Stomach (tissue), 4 donors: ENCODE results near the gene WFDC10B.
"Not testable (repeated sequence)": the region's sequence is repeated elsewhere in the genome, so short reads cannot be mapped to it uniquely, and the experiment has no call there.

ENCODE experiments used
- EP300 ChIP-seq: sonication (generic); formaldehyde crosslinking; IDR thresholded peaks from one replicate; pipeline ENCODE4 v1.6.1; 2017; ENCODE audit warnings: antibody characterized with exemption
- POLR2A ChIP-seq, 4 donors: fragments of 450-650 bp; IDR thresholded peaks; one replicate each; pipeline ENCODE4 v1.6.1; 2016; ENCODE audit warnings: antibody characterized with exemption in 4 of 4, control low read depth in 2 of 4, mild to moderate bottlenecking in 1 of 4, moderate library complexity in 1 of 4
- POLR2AphosphoS5 ChIP-seq, 3 donors: sonication (generic); formaldehyde crosslinking; IDR thresholded peaks; one replicate each; pipeline ENCODE4 v1.6.1; 2016; ENCODE audit warnings: antibody characterized with exemption in 3 of 3
- TF ChIP-seq, protein P1 (sequence below), 7 experiments: fragments of 450-650 bp in 4 of 7; fragments of 200-600 bp in 3 of 7; sonication (generic) in 3 of 7; IDR thresholded peaks; one replicate each; pipeline ENCODE4 v1.5.1; 2016 to 2019; ENCODE audit warnings: antibody characterized with exemption in 7 of 7, control low read depth in 2 of 7, mild to moderate bottlenecking in 1 of 7

DNA sequence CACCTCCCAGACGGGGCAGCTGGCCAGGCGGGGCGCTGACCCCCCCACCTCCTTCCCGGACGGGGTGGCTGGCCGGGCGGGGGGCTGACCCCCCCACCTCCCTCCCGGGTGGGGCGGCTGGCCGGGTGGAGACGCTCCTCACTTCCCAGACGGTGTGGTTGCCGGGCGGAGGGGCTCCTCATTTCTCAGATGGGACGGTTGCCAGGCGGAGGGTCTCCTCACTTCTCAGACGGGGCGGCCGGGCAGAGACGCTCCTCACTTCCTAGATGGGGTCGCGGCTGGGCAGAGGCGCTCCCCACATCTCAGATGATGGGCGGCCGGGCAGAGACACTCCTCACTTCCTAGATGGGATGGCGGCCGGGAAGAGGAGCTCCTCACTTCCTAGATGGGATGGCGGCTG, 59.0 kb downstream of the WFDC10B start:
- TF ChIP-seq EP300; POLR2AphosphoS5 (IDR thresholded peaks at IDR 0.05); POLR2A (IDR thresholded peaks at IDR 0.05): not testable (repeated sequence)
- TF ChIP-seq, protein P1, sequence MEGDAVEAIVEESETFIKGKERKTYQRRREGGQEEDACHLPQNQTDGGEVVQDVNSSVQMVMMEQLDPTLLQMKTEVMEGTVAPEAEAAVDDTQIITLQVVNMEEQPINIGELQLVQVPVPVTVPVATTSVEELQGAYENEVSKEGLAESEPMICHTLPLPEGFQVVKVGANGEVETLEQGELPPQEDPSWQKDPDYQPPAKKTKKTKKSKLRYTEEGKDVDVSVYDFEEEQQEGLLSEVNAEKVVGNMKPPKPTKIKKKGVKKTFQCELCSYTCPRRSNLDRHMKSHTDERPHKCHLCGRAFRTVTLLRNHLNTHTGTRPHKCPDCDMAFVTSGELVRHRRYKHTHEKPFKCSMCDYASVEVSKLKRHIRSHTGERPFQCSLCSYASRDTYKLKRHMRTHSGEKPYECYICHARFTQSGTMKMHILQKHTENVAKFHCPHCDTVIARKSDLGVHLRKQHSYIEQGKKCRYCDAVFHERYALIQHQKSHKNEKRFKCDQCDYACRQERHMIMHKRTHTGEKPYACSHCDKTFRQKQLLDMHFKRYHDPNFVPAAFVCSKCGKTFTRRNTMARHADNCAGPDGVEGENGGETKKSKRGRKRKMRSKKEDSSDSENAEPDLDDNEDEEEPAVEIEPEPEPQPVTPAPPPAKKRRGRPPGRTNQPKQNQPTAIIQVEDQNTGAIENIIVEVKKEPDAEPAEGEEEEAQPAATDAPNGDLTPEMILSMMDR (IDR thresholded peaks at IDR 0.05), result not testable (repeated sequence)
